Measurements from ENCODE around the gene ADAM22.
A peak's percentile ranks its signal among the peaks of the same experiment; 100 is the strongest.

DNA sequence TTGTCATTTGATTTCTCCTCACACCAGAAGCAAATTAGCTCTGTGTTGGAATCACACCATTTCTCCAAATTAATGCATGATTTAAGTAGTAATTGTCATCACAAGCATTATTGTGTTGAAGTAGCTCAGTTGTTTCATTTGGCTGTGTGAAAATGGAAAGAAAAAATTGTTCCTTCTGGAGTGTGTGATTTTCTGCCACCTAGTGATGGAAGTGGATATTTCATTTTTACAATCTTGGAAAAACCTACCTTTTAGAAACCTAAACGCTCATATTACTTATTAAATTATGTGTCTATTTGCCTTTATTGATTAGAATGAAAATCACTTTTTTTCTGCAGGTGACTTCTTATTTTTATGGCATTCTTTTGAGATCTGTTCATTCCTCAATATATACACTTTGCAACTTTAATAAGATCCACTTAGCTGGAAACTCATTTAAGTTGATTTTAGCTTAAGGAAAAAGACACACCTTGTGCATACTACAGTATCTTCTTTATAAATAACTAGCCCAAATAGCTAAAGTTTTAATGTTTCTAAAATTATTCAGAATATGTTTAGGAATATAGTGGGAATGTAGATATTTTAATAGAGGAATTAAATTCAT is 235.8 kb downstream of the ADAM22 start:
- TF ChIP-seq, protein P1, sequence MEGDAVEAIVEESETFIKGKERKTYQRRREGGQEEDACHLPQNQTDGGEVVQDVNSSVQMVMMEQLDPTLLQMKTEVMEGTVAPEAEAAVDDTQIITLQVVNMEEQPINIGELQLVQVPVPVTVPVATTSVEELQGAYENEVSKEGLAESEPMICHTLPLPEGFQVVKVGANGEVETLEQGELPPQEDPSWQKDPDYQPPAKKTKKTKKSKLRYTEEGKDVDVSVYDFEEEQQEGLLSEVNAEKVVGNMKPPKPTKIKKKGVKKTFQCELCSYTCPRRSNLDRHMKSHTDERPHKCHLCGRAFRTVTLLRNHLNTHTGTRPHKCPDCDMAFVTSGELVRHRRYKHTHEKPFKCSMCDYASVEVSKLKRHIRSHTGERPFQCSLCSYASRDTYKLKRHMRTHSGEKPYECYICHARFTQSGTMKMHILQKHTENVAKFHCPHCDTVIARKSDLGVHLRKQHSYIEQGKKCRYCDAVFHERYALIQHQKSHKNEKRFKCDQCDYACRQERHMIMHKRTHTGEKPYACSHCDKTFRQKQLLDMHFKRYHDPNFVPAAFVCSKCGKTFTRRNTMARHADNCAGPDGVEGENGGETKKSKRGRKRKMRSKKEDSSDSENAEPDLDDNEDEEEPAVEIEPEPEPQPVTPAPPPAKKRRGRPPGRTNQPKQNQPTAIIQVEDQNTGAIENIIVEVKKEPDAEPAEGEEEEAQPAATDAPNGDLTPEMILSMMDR (IDR thresholded peaks at IDR 0.05): peak; percentile 82
- TF ChIP-seq NFIC (IDR thresholded peaks at IDR 0.05; ENCODE audit: borderline replicate concordance): no peak
- TF ChIP-seq POLR2AphosphoS5 (IDR thresholded peaks at IDR 0.05; ENCODE audit: low read depth, low read length): no peak
- no peak for TF ChIP-seq ELF1 (IDR thresholded peaks at IDR 0.05)
- no peak for TF ChIP-seq EZH2phosphoT487 (IDR thresholded peaks at IDR 0.05; ENCODE audit: borderline replicate concordance, low read depth)
- TF ChIP-seq TAF1 (IDR thresholded peaks at IDR 0.05; ENCODE audit: borderline replicate concordance, low read depth, low read length): no peak
- no peak for TF ChIP-seq RFX5 (IDR thresholded peaks at IDR 0.05; ENCODE audit: low read length)
- no peak for TF ChIP-seq MAX (IDR thresholded peaks at IDR 0.05; ENCODE audit: low read depth)
- no peak for TF ChIP-seq USF2 (IDR thresholded peaks at IDR 0.05; ENCODE audit: borderline replicate concordance, low read depth, low read length)
- TF ChIP-seq MXI1 (IDR thresholded peaks at IDR 0.05; ENCODE audit: low read depth, low read length): no peak

Measured in SK-N-SH (cell line).